Upper lobe of left lung (tissue), 4 donors: ENCODE data around the gene EAF1.
"Not testable (repeated sequence)": the region's sequence is repeated elsewhere in the genome, so short reads cannot be mapped to it uniquely, and the experiment has no call there.

Experiments used
- POLR2A ChIP-seq, 4 donors: fragments of 450-650 bp; IDR thresholded peaks; one replicate each; pipeline ENCODE4 v1.5.1; 2016 to 2017; ENCODE audit warnings: antibody characterized with exemption in 4 of 4, mild to moderate bottlenecking in 2 of 4
- TF ChIP-seq, protein P1 (sequence below), 6 experiments: fragments of 450-650 bp in 4 of 6; fragments of 200-600 bp in 2 of 6; sonication (generic) in 2 of 6; IDR thresholded peaks; one replicate each; pipeline ENCODE4 v1.5.1; 2016 to 2019; ENCODE audit warnings: antibody characterized with exemption in 6 of 6

DNA sequence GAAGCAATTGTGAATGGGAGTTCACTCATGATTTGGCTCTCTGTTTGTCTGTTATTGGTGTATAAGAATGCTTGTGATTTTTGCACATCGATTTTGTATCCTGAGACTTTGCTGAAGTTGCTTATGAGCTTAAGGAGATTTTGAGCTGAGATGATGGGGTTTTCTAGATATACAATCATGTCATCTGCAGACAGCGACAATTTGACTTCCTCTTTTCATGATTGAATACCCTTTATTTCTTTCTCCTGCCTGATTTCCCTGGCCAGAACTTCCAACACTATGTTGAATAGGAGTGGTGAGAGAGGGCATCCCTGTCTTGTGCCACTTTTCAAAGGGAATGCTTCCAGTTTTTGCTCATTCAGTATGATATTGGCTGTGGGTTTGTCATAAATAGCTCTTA is 34.1 kb upstream of the EAF1 start:
- TF ChIP-seq, protein P1, sequence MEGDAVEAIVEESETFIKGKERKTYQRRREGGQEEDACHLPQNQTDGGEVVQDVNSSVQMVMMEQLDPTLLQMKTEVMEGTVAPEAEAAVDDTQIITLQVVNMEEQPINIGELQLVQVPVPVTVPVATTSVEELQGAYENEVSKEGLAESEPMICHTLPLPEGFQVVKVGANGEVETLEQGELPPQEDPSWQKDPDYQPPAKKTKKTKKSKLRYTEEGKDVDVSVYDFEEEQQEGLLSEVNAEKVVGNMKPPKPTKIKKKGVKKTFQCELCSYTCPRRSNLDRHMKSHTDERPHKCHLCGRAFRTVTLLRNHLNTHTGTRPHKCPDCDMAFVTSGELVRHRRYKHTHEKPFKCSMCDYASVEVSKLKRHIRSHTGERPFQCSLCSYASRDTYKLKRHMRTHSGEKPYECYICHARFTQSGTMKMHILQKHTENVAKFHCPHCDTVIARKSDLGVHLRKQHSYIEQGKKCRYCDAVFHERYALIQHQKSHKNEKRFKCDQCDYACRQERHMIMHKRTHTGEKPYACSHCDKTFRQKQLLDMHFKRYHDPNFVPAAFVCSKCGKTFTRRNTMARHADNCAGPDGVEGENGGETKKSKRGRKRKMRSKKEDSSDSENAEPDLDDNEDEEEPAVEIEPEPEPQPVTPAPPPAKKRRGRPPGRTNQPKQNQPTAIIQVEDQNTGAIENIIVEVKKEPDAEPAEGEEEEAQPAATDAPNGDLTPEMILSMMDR (IDR thresholded peaks at IDR 0.05), result not testable (repeated sequence)
- TF ChIP-seq POLR2A (IDR thresholded peaks at IDR 0.05), result not testable (repeated sequence)
